Measurements from ENCODE around the gene WDFY1. TPM values are rescaled to one million over a fixed set of nuclear protein-coding genes. Genes with fewer than 3 reads are reported as not detected.

The WDFY1 gene
- total and polyA plus RNA-seq, 2 donors (not counting 1 experiment from before 2014, with no cell fraction given), result 28.8 to 76.0 TPM

DNA sequence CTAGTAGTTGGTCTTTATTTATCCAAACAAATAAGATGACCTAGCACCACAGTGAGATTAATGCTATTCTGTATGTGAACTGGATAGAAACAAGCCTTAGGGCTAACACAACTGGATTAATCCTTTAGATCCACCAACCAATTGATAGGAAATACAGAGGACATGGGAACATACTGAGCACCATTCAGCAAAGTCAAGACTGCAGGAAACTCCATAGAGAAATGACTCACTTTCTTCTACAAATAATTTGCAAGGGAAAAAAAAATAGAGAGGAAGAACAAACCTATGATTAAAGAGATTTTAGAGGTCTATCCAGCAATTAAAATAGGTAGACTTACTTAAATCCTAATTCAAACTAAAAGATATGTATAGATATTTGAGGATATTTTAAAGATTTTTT, 23.9 kb downstream of the WDFY1 start:
- peaks cover 66% of the 10 kb centered on the region for H3K79me2 ChIP-seq (ENCODE audit: control insufficient read depth, insufficient read depth, low read length)
- Mint-ChIP-seq H3K4me3 (no peak overlapping the region), H3K27me3 (no peaks in the 10 kb centered on the region), H3K4me1 (peaks cover 31% of the 10 kb centered on the region), H3K9me3 (ENCODE audit: insufficient read depth) (no peaks in the 10 kb centered on the region), H3K27ac (no peak overlapping the region)
- H3K4me1 ChIP-seq (ENCODE audit: control insufficient read depth in 2 of 2, insufficient read depth in 2 of 2, low read length in 2 of 2), result peaks cover 0 to 4% of the 10 kb centered on the region in 2 donors
- H4K20me1 ChIP-seq (ENCODE audit: control insufficient read depth, insufficient read depth, low read length, poor library complexity, severe bottlenecking), result peaks cover 30% of the 10 kb centered on the region
- H3K36me3 ChIP-seq (replicated peaks in 1 of 2; ENCODE audit: control extremely low read depth in 1 of 2, control insufficient read depth in 1 of 2, extremely low read depth in 1 of 2, insufficient read depth in 2 of 2, low read length in 1 of 2), result peaks cover 0 to 15% of the 10 kb centered on the region in 2 experiments
- H3K4me3 ChIP-seq (ENCODE audit: control extremely low read depth in 1 of 5, extremely low read depth in 1 of 5, insufficient read depth in 1 of 5, low read depth in 2 of 5, low read length in 4 of 5), result no peak overlapping the region
- no peaks in the 10 kb centered on the region for H3K27me3 ChIP-seq (replicated peaks in 1 of 4; ENCODE audit: control extremely low read depth in 1 of 4, control insufficient read depth in 3 of 4, insufficient read depth in 4 of 4, low read length in 3 of 4)
- DNase-seq (no peak), ATAC-seq (ENCODE audit: low read depth) (no peak)
- POLR2A ChIA-PET, result no interaction called here
- TF ChIP-seq, protein P1, sequence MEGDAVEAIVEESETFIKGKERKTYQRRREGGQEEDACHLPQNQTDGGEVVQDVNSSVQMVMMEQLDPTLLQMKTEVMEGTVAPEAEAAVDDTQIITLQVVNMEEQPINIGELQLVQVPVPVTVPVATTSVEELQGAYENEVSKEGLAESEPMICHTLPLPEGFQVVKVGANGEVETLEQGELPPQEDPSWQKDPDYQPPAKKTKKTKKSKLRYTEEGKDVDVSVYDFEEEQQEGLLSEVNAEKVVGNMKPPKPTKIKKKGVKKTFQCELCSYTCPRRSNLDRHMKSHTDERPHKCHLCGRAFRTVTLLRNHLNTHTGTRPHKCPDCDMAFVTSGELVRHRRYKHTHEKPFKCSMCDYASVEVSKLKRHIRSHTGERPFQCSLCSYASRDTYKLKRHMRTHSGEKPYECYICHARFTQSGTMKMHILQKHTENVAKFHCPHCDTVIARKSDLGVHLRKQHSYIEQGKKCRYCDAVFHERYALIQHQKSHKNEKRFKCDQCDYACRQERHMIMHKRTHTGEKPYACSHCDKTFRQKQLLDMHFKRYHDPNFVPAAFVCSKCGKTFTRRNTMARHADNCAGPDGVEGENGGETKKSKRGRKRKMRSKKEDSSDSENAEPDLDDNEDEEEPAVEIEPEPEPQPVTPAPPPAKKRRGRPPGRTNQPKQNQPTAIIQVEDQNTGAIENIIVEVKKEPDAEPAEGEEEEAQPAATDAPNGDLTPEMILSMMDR (IDR thresholded peaks at IDR 0.05), result no peak
- TF ChIP-seq EZH2 (IDR thresholded peaks at IDR 0.05; ENCODE audit: borderline replicate concordance, insufficient read depth, low read depth, low read length, poor library complexity, severe bottlenecking), result no peak
- H3K9me3 ChIP-seq (ENCODE audit: control extremely low read depth in 1 of 3, control insufficient read depth in 2 of 3, insufficient read depth in 1 of 3, low read length in 2 of 3), result no peaks in the 10 kb centered on the region
- no peak overlapping the region for H2AFZ ChIP-seq (ENCODE audit: insufficient read depth, low read depth, low read length, poor library complexity, severe bottlenecking)
- H3K4me2 ChIP-seq (replicated peaks; ENCODE audit: low read depth, low read length, poor library complexity, severe bottlenecking), result no peak overlapping the region
- no peak overlapping the region for H3K27ac ChIP-seq (ENCODE audit: low read length in 2 of 2)
- CTCF ChIA-PET, result interaction anchor here (0.7 kb wide), 1 partner anchor 25 kb away, joined by 3 read pairs; no protein-coding TSS in a partner anchor
- H3K9ac ChIP-seq (ENCODE audit: low read length), result no peak overlapping the region
- intact Hi-C loops (cut with micrococcal nuclease), result no loop called here

DNA sequence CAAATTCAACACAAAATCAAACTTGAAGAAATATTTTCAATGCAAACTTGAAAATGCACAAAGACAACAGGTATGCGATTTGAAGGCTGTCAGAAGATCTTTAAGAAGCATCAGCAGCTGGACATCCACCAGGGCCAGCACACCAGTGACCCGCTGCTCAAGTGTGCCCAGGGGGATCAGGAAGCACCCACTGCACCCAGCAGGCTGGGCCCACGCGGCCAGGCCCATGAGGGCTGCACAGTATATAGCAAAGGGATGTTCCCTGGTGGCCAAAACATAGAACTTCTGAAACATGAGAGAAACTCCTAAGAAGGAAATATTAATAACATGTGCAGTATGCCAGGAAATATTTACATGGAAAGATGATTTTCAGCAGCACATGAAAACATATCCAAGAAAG, 25.0 kb downstream of the WDFY1 start:
- H3K36me3 ChIP-seq (replicated peaks in 1 of 2; ENCODE audit: control extremely low read depth in 1 of 2, control insufficient read depth in 1 of 2, extremely low read depth in 1 of 2, insufficient read depth in 2 of 2, low read length in 1 of 2), result peaks cover 0 to 17% of the 10 kb centered on the region in 2 experiments
- POLR2A ChIA-PET, result no interaction called here
- peaks cover 55% of the 10 kb centered on the region for H3K79me2 ChIP-seq (ENCODE audit: control insufficient read depth, insufficient read depth, low read length)
- no peak overlapping the region for H3K9ac ChIP-seq (ENCODE audit: low read length)
- DNase-seq (no peak), ATAC-seq (ENCODE audit: low read depth) (no peak)
- WGBS (ENCODE audit: insufficient coverage), result 97% methylated on average over 3 of the region's 4 CpGs
- H3K4me3 Mint-ChIP-seq, result no peak overlapping the region
- CTCF ChIA-PET, result no interaction called here
- no peak overlapping the region for H3K27ac Mint-ChIP-seq
- peaks cover 30% of the 10 kb centered on the region for H4K20me1 ChIP-seq (ENCODE audit: control insufficient read depth, insufficient read depth, low read length, poor library complexity, severe bottlenecking)
- peaks cover 0 to 4% of the 10 kb centered on the region in 2 donors for H3K4me1 ChIP-seq (ENCODE audit: control insufficient read depth in 2 of 2, insufficient read depth in 2 of 2, low read length in 2 of 2)
- no peaks in the 10 kb centered on the region for H3K27me3 Mint-ChIP-seq
- no peak overlapping the region for H3K4me2 ChIP-seq (replicated peaks; ENCODE audit: low read depth, low read length, poor library complexity, severe bottlenecking)
- intact Hi-C loops (cut with micrococcal nuclease), result no loop called here
- no peak overlapping the region for H2AFZ ChIP-seq (ENCODE audit: insufficient read depth, low read depth, low read length, poor library complexity, severe bottlenecking)
- no peak for TF ChIP-seq EZH2 (IDR thresholded peaks at IDR 0.05; ENCODE audit: borderline replicate concordance, insufficient read depth, low read depth, low read length, poor library complexity, severe bottlenecking)
- TF ChIP-seq, protein P1 (IDR thresholded peaks at IDR 0.05), result peak; percentile 24
- no peak overlapping the region for H3K27ac ChIP-seq (ENCODE audit: low read length in 2 of 2)
- H3K4me1 Mint-ChIP-seq, result peaks cover 33% of the 10 kb centered on the region
- H3K4me3 ChIP-seq (ENCODE audit: control extremely low read depth in 1 of 5, extremely low read depth in 1 of 5, insufficient read depth in 1 of 5, low read depth in 2 of 5, low read length in 4 of 5), result no peak overlapping the region
- no peaks in the 10 kb centered on the region for H3K9me3 Mint-ChIP-seq (ENCODE audit: insufficient read depth)
- H3K27me3 ChIP-seq (replicated peaks in 1 of 4; ENCODE audit: control extremely low read depth in 1 of 4, control insufficient read depth in 3 of 4, insufficient read depth in 4 of 4, low read length in 3 of 4), result no peaks in the 10 kb centered on the region
- H3K9me3 ChIP-seq (ENCODE audit: control extremely low read depth in 1 of 3, control insufficient read depth in 2 of 3, insufficient read depth in 1 of 3, low read length in 2 of 3), result no peaks in the 10 kb centered on the region

All from B cell (primary cell).